ENCODE results near the gene CYB5B. TPM values are rescaled to one million over a fixed set of nuclear protein-coding genes. Genes with fewer than 3 reads are reported as not detected.

Gene CYB5B
- total and polyA plus RNA-seq, 8 donors: 101 to 119 (median 107) TPM

DNA sequence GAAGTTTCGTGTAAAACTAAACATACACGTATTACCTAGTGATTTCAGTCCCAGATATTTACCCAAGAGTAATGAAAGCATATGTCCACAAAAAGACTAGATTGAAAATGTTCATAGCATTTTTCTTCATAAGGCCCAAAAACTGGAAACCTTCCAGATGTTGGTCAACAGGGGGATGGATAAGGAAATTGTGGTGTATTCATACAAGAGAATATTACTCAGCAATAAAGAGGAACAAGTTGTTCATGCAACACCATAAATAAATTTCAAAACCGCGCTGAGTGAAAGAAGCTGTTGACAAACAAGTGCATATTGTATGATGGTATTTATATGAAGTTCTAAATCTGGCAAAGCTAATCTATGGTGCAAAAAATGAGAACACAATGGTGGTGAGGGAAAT is 87.2 kb downstream of the CYB5B start:
- no peaks in the 10 kb centered on the region for H3K9me3 ChIP-seq
- H3K27me3 ChIP-seq: no peaks in the 10 kb centered on the region
- no peaks in the 10 kb centered on the region for H3K36me3 ChIP-seq
- H3K4me3 ChIP-seq: no peak overlapping the region
- H3K27ac ChIP-seq: no peak overlapping the region
- H3K4me1 ChIP-seq: peaks cover 0 to 23% of the 10 kb centered on the region in 2 donors
- DNase-seq (no peak), ATAC-seq (no peak)
- intact Hi-C loops (cut with DNase I): no loop called here
- TF ChIP-seq, protein P1, sequence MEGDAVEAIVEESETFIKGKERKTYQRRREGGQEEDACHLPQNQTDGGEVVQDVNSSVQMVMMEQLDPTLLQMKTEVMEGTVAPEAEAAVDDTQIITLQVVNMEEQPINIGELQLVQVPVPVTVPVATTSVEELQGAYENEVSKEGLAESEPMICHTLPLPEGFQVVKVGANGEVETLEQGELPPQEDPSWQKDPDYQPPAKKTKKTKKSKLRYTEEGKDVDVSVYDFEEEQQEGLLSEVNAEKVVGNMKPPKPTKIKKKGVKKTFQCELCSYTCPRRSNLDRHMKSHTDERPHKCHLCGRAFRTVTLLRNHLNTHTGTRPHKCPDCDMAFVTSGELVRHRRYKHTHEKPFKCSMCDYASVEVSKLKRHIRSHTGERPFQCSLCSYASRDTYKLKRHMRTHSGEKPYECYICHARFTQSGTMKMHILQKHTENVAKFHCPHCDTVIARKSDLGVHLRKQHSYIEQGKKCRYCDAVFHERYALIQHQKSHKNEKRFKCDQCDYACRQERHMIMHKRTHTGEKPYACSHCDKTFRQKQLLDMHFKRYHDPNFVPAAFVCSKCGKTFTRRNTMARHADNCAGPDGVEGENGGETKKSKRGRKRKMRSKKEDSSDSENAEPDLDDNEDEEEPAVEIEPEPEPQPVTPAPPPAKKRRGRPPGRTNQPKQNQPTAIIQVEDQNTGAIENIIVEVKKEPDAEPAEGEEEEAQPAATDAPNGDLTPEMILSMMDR (IDR thresholded peaks at IDR 0.05): no peak

DNA sequence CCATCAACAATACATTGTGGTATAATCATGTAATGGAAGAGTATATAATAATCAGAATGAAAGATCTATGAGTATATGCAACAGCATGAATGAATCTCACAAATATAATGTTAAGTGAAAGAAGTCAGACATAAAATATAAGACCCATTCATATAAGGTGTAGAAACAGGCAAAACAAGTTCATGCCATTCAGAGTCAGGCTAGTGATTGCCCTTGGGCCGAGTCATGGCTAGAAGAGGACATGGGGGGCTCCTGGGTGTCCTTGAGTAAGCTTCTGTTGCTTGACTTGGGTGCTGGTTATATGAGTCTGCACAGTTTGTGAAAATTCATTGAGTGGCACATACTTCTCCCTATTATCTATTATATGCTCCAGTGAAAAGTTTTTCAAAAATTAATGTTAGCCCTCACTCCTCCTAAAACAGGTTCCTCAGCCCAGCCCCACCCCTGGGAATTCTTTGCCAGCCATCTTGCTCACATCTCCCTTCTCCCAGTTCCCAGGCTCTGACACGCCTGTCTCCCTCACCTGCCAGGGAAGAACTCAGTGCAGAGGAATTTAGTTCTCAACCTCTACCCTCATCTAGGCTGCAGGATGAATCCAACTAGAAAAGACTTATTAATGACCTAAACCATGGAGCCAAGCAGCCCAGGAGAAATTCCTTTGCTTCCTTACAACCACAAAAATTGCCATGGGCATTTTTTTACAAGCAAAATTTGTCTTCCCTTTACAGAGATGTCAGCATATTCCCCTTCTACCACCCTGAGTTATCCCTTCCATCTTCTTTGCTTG is 89.0 kb downstream of the CYB5B start:
- H3K4me3 ChIP-seq: no peak overlapping the region
- H3K4me1 ChIP-seq: peaks cover 0 to 23% of the 10 kb centered on the region in 2 donors
- ATAC-seq: peak; percentile 35
- H3K27me3 ChIP-seq: no peaks in the 10 kb centered on the region
- no peak for DNase-seq
- TF ChIP-seq, protein P1 (IDR thresholded peaks at IDR 0.05): no peak
- no peaks in the 10 kb centered on the region for H3K36me3 ChIP-seq
- no peaks in the 10 kb centered on the region for H3K9me3 ChIP-seq
- intact Hi-C loops (cut with DNase I): no loop called here
- H3K27ac ChIP-seq: no peak overlapping the region

DNA sequence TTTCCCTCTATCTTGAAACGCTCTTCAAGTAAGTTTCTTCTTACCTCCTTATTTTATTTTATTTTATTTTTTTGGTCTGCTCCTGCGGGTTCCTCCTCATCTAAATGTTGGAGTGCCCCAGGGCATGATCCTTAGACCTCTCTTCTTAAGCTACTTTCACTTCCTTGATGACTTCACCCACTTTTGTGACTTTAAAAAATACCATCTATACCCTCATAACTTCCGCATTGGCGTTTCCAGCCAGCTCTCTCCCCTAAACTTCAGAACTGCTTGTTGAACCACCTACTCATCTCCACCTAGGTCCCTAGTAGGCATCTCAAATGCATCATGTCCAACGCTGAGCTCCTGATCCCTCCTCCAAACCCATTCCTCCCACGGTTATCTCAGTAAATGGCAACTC is 89.9 kb downstream of the CYB5B start:
- no peaks in the 10 kb centered on the region for H3K27me3 ChIP-seq
- ATAC-seq: peak; percentile 60
- H3K27ac ChIP-seq: no peak overlapping the region
- no peak for DNase-seq
- no peaks in the 10 kb centered on the region for H3K36me3 ChIP-seq
- no peak overlapping the region for H3K4me3 ChIP-seq
- no peaks in the 10 kb centered on the region for H3K9me3 ChIP-seq
- intact Hi-C loops (cut with DNase I): no loop called here
- H3K4me1 ChIP-seq: peaks cover 0 to 23% of the 10 kb centered on the region in 2 donors
- TF ChIP-seq, protein P1 (IDR thresholded peaks at IDR 0.05): no peak

Other genes starting within 250 kb of the CYB5B start
- gene SNTB2, start 237.5 kb upstream of the CYB5B start, total RNA-seq: 10 to 100 TPM; 38.4 to 47.3 TPM
- 10 to 100 TPM; 22.8 to 26.0 (median 23.9) TPM for gene SNTB2, start 237.5 kb upstream of the CYB5B start, polyA plus RNA-seq (ENCODE audit: insufficient read length in 6 of 6)
- gene VPS4A, start 113.3 kb upstream of the CYB5B start, total RNA-seq: 10 to 100 TPM; 20.6 to 25.9 TPM
- gene VPS4A, start 113.3 kb upstream of the CYB5B start, polyA plus RNA-seq (ENCODE audit: insufficient read length in 6 of 6): 10 to 100 TPM; 40.5 to 54.9 (median 48.9) TPM
- 10 to 100 TPM in 1 of 2 donors, 1 to 10 TPM in 1; 8.7 to 16.3 TPM for gene PDF, start 94.0 kb upstream of the CYB5B start, total RNA-seq
- gene PDF, start 94.0 kb upstream of the CYB5B start, polyA plus RNA-seq (ENCODE audit: insufficient read length in 6 of 6): 1 to 10 TPM; 2.0 to 6.7 (median 5.3) TPM
- gene COG8, start 85.1 kb upstream of the CYB5B start, total RNA-seq: 10 to 100 TPM; 29.9 to 34.3 TPM
- 10 to 100 TPM; 23.9 to 36.1 (median 32.9) TPM for gene COG8, start 85.1 kb upstream of the CYB5B start, polyA plus RNA-seq (ENCODE audit: insufficient read length in 6 of 6)
- 10 to 100 TPM; 17.4 to 25.8 TPM for gene NIP7, start 84.8 kb upstream of the CYB5B start, total RNA-seq
- gene NIP7, start 84.8 kb upstream of the CYB5B start, polyA plus RNA-seq (ENCODE audit: insufficient read length in 6 of 6): 10 to 100 TPM; 24.7 to 35.5 (median 30.8) TPM
- 1 to 10 TPM; 1.2 to 4.2 TPM for gene TMED6, start 72.8 kb upstream of the CYB5B start, total RNA-seq
- 1 to 10 TPM; 2.6 to 5.0 (median 3.4) TPM for gene TMED6, start 72.8 kb upstream of the CYB5B start, polyA plus RNA-seq (ENCODE audit: insufficient read length in 6 of 6)
- 10 to 100 TPM; 24.1 to 26.5 TPM for gene TERF2, start 38.6 kb upstream of the CYB5B start, total RNA-seq
- 10 to 100 TPM; 34.6 to 45.3 (median 38.7) TPM for gene TERF2, start 38.6 kb upstream of the CYB5B start, polyA plus RNA-seq (ENCODE audit: insufficient read length in 6 of 6)
- gene NFAT5, start 141.3 kb downstream of the CYB5B start, total RNA-seq: 10 to 100 TPM; 44.8 to 53.5 TPM
- gene NFAT5, start 141.3 kb downstream of the CYB5B start, polyA plus RNA-seq (ENCODE audit: insufficient read length in 6 of 6): 10 to 100 TPM; 51.8 to 66.0 (median 59.0) TPM